SK-N-SH (cell line): ENCODE measurements around the gene CCDC88C. TPM values are rescaled to one million over a fixed set of nuclear protein-coding genes. Genes with fewer than 3 reads are reported as not detected.

Experiments
- CTCF ChIA-PET: fragments of 300-600, 350-600 bp; formaldehyde crosslinking; extraction: SDS; loops from one replicate; lab custom pipeline; 2021; lab: Yijun Ruan, JAX
- POLR2A ChIA-PET: fragments of 350-600 bp; sonication (Branson Sonifier 250); formaldehyde crosslinking; extraction: SDS; loops from one replicate; lab custom pipeline; 2020; ENCODE audit warnings: antibody characterized with exemption, inconsistent platforms; lab: Yijun Ruan, JAX
- DNase-seq: peaks from one replicate; pipeline ENCODE4 v3.0.0; 2012
- H2AFZ ChIP-seq: fragments of 200-600 bp; sonication (generic); 2 replicates; pipeline ENCODE4 v1.8.1; 2016; ENCODE audit warnings: antibody characterized with exemption, mild to moderate bottlenecking, low read depth
- H3F3A ChIP-seq: fragments of 200-600 bp; sonication (generic); replicated peaks from 2 replicates; pipeline ENCODE3; 2016; ENCODE audit warnings: antibody characterized with exemption, mild to moderate bottlenecking; ENCODE audit not compliant: insufficient read depth
- H3K27ac ChIP-seq, 2 experiments: fragments of 200-500 bp in 1 of 2; fragments of 200-600 bp in 1 of 2; sonication (Bioruptor generic) in 1 of 2; sonication (generic), shearing (Covaris generic) in 1 of 2; 2 replicates each; pipeline versions ENCODE4 v1.5.1 to v1.6.1; 2014 to 2016; ENCODE audit warnings: low read depth in 2 of 2, inconsistent platforms in 1 of 2, low read length in 1 of 2, mild to moderate bottlenecking in 1 of 2, mixed read lengths in 1 of 2
- H3K27me3 ChIP-seq: fragments of 200-600 bp; sonication (generic), shearing (Covaris generic); 2 replicates; pipeline ENCODE4 v1.6.1; 2016; ENCODE audit warnings: mixed run types; ENCODE audit not compliant: insufficient read depth
- H3K36me3 ChIP-seq, 2 experiments: fragments of 200-500 bp in 1 of 2; fragments of 200-600 bp in 1 of 2; sonication (Bioruptor generic) in 1 of 2; sonication (generic) in 1 of 2; replicated peaks in 1 of 2; 2 replicates each; pipeline versions ENCODE3 to v1.5.1; 2014 to 2016; ENCODE audit warnings: low read length in 1 of 2, mild to moderate bottlenecking in 1 of 2; ENCODE audit not compliant: insufficient read depth in 2 of 2, control insufficient read depth in 1 of 2
- H3K4me1 ChIP-seq, 2 experiments: fragments of 200-500 bp in 1 of 2; fragments of 200-600 bp in 1 of 2; sonication (Bioruptor generic) in 1 of 2; sonication (generic), shearing (Covaris generic) in 1 of 2; 2 replicates each; pipeline versions ENCODE4 v1.5.1 to v1.6.1; 2014 to 2016; ENCODE audit warnings: low read depth in 1 of 2, low read length in 1 of 2, mixed run types in 1 of 2; ENCODE audit not compliant: insufficient read depth in 2 of 2, control insufficient read depth in 1 of 2
- H3K4me2 ChIP-seq: fragments of 200-600 bp; sonication (generic), shearing (Covaris generic); 2 replicates; pipeline ENCODE4 v1.6.1; 2017; ENCODE audit warnings: mixed run types
- H3K4me3 ChIP-seq, 2 experiments: fragments of 200-500 bp in 1 of 2; fragments of 200-600 bp in 1 of 2; sonication (Bioruptor generic) in 1 of 2; sonication (generic), shearing (Covaris generic) in 1 of 2; 2 replicates each; pipeline versions ENCODE4 v1.5.1 to v1.8.1; 2014 to 2016; ENCODE audit warnings: low read depth in 2 of 2, inconsistent platforms in 1 of 2, low read length in 1 of 2, mild to moderate bottlenecking in 1 of 2, mixed read lengths in 1 of 2, moderate library complexity in 1 of 2
- H3K79me2 ChIP-seq: fragments of 200-600 bp; sonication (generic); 2 replicates; pipeline ENCODE4 v1.8.1; 2017; ENCODE audit warnings: mild to moderate bottlenecking; ENCODE audit not compliant: insufficient read depth
- H3K9ac ChIP-seq: fragments of 200-600 bp; sonication (generic); 2 replicates; pipeline ENCODE4 v1.6.1; 2017; ENCODE audit warnings: mixed run types
- H3K9me2 ChIP-seq: fragments of 200-600 bp; sonication (generic); 2 replicates; pipeline ENCODE4 v1.6.1; 2017; ENCODE audit warnings: mixed run types
- H3K9me3 ChIP-seq: fragments of 200-600 bp; sonication (generic); 2 replicates; pipeline ENCODE4 v1.6.1; 2017; ENCODE audit warnings: mixed run types, mild to moderate bottlenecking, moderate library complexity
- H4K20me1 ChIP-seq: fragments of 200-600 bp; sonication (generic); 2 replicates; pipeline ENCODE4 v1.6.1; 2017; ENCODE audit warnings: mild to moderate bottlenecking, mixed run types; ENCODE audit not compliant: insufficient read depth
- CHD2 ChIP-seq: fragments of 150-350 bp; IDR thresholded peaks from 2 replicates; pipeline ENCODE4 v1.6.1; 2018; ENCODE audit warnings: low read length; ENCODE audit not compliant: partially characterized antibody
- CTCF ChIP-seq: fragments of 200-600 bp; sonication (generic); IDR thresholded peaks from 2 replicates; pipeline ENCODE4 v1.6.1; 2017; ENCODE audit warnings: antibody characterized with exemption, mild to moderate bottlenecking, moderate library complexity
- ELF1 ChIP-seq: IDR thresholded peaks from 2 replicates; pipeline ENCODE4 v1.4.0; 2012
- EZH2phosphoT487 ChIP-seq: fragments of 200-600 bp; sonication (generic); IDR thresholded peaks from 2 replicates; pipeline ENCODE4 v1.6.1; 2017; ENCODE audit warnings: low read depth, mixed run types, mild to moderate bottlenecking, antibody characterized with exemption, moderate library complexity, borderline replicate concordance
- FOSL2 ChIP-seq: IDR thresholded peaks from 2 replicates; pipeline ENCODE4 v1.4.0; 2012; ENCODE audit warnings: low read depth, mild to moderate bottlenecking, moderate library complexity, borderline replicate concordance
- FOXJ3 ChIP-seq: sonication (generic); formaldehyde crosslinking; IDR thresholded peaks from 2 replicates; pipeline ENCODE4 v1.5.1; 2020; ENCODE audit warnings: mild to moderate bottlenecking, missing genetic modification reagents
- FOXM1 ChIP-seq: IDR thresholded peaks from 2 replicates; pipeline ENCODE4 v1.4.0; 2012; ENCODE audit warnings: low read depth, mild to moderate bottlenecking
- GABPA ChIP-seq: IDR thresholded peaks from 2 replicates; pipeline ENCODE4 v1.4.0; 2012; ENCODE audit warnings: low read depth, mild to moderate bottlenecking
- GATA2 ChIP-seq: sonication (generic); formaldehyde crosslinking; IDR thresholded peaks from 2 replicates; pipeline ENCODE4 v1.5.0; 2020; ENCODE audit warnings: mild to moderate bottlenecking, missing genetic modification reagents
- JUND ChIP-seq: IDR thresholded peaks from 2 replicates; pipeline ENCODE4 v1.4.0; 2012
- MAX ChIP-seq: IDR thresholded peaks from 2 replicates; pipeline ENCODE4 v1.4.0; 2012; ENCODE audit warnings: low read depth
- NFIC ChIP-seq: IDR thresholded peaks from 2 replicates; pipeline ENCODE4 v1.4.0; 2012; ENCODE audit warnings: borderline replicate concordance
- POLR2AphosphoS5 ChIP-seq: IDR thresholded peaks from 2 replicates; pipeline ENCODE4 v1.6.1; 2012; ENCODE audit warnings: low read depth, low read length
- RCOR1 ChIP-seq: fragments of 150-350 bp; IDR thresholded peaks from 2 replicates; pipeline ENCODE4 v1.6.1; 2017; ENCODE audit warnings: antibody characterized with exemption, low read length
- RFX5 ChIP-seq: IDR thresholded peaks from 2 replicates; pipeline ENCODE4 v1.6.1; 2012; ENCODE audit warnings: mild to moderate bottlenecking, improper control_type of control experiment, low read length
- RXRA ChIP-seq: IDR thresholded peaks from 2 replicates; pipeline ENCODE4 v1.4.0; 2012; ENCODE audit warnings: low read depth, mild to moderate bottlenecking, borderline replicate concordance
- SIN3A ChIP-seq: IDR thresholded peaks from 2 replicates; pipeline ENCODE4 v1.6.1; 2012; ENCODE audit warnings: low read depth, mild to moderate bottlenecking, low read length, moderate library complexity, borderline replicate concordance
- SMC3 ChIP-seq: IDR thresholded peaks from 2 replicates; pipeline ENCODE4 v1.6.1; 2012; ENCODE audit warnings: low read depth, low read length, improper control_type of control experiment
- TAF1 ChIP-seq: IDR thresholded peaks from 2 replicates; pipeline ENCODE4 v1.6.1; 2012; ENCODE audit warnings: low read depth, mild to moderate bottlenecking, low read length, moderate library complexity, borderline replicate concordance
- USF1 ChIP-seq: IDR thresholded peaks from 2 replicates; pipeline ENCODE4 v1.4.0; 2012; ENCODE audit warnings: low read depth, borderline replicate concordance
- USF2 ChIP-seq: fragments of 150-350 bp; IDR thresholded peaks from 2 replicates; pipeline ENCODE4 v1.6.1; 2017; ENCODE audit warnings: antibody characterized with exemption, low read length, low read depth, borderline replicate concordance
- YY1 ChIP-seq: IDR thresholded peaks from 2 replicates; pipeline ENCODE4 v1.4.0; 2012; ENCODE audit warnings: low read depth, mild to moderate bottlenecking
- ZBTB33 ChIP-seq: IDR thresholded peaks from 2 replicates; pipeline ENCODE4 v1.4.0; 2012; ENCODE audit warnings: low read depth, borderline replicate concordance
- WGBS: methylation state at CpG from one replicate; pipeline ENCODE4 v1.1.6; 2017; ENCODE audit warnings: low lambda C conversion rate; 5-methylcytosine and 5-hydroxymethylcytosine counted together
- polyA plus RNA-seq, 3 experiments: library from polyadenylated mRNA; depleted of rRNA; stranded (reverse); fragments of >200 nt; gene quantifications; 2 replicates each; pipeline ENCODE4 v1.2.3, GENCODE V29; 2012

CCDC88C gene
- polyA plus RNA-seq, 1 of the 3 experiments (the other 2 are of a cell fraction) = 0.39 TPM

- no peak for TF ChIP-seq YY1
- TF ChIP-seq SIN3A = no peak
- no peak for TF ChIP-seq FOXJ3 (CRISPR knock-in tag)
- TF ChIP-seq GATA2 (CRISPR knock-in tag) = no peak
- no peak for TF ChIP-seq JUND
- TF ChIP-seq FOSL2 = no peak
- TF ChIP-seq NFIC = no peak
- no peak for TF ChIP-seq RFX5
- TF ChIP-seq POLR2AphosphoS5 = no peak
- WGBS = 81% methylated on average over 3 of the region's 3 CpGs
- H3K9ac ChIP-seq = no peak overlapping the region
- H3F3A ChIP-seq = no peaks in the 10 kb centered on the region
- H3K9me2 ChIP-seq = no peaks in the 10 kb centered on the region
- no peaks in the 10 kb centered on the region for H3K9me3 ChIP-seq
- no peak overlapping the region for H3K4me3 ChIP-seq
- ChIA-PET POLR2A (no interaction called here), CTCF (interaction anchor here (0.6 kb wide), 1 partner anchor 399 kb away, joined by 3 read pairs; no protein-coding TSS in a partner anchor)
- H3K4me1 ChIP-seq = no peaks in the 10 kb centered on the region
- no peaks in the 10 kb centered on the region for H3K36me3 ChIP-seq
- no peak overlapping the region for H2AFZ ChIP-seq
- DNase-seq = no peak
- no peaks in the 10 kb centered on the region for H3K27me3 ChIP-seq
- H3K79me2 ChIP-seq = no peaks in the 10 kb centered on the region
- H3K27ac ChIP-seq = no peak overlapping the region
- H3K4me2 ChIP-seq = no peak overlapping the region
- H4K20me1 ChIP-seq = no peaks in the 10 kb centered on the region
These were observed 115.2 kb downstream of the CCDC88C start for GRCh38 chr14:91302391-91302790.

- Histone ChIP-seq H3K79me2 (no peaks in the 10 kb centered on the region), H2AFZ (no peak overlapping the region), H3K4me3 (no peak overlapping the region), H3K9me3 (no peaks in the 10 kb centered on the region), H4K20me1 (no peaks in the 10 kb centered on the region), H3K27me3 (no peaks in the 10 kb centered on the region), H3K9ac (no peak overlapping the region), H3K4me1 (no peaks in the 10 kb centered on the region), H3K36me3 (no peaks in the 10 kb centered on the region), H3K4me2 (no peak overlapping the region), H3K27ac (no peak overlapping the region), H3F3A (no peaks in the 10 kb centered on the region), H3K9me2 (no peaks in the 10 kb centered on the region)
- CTCF ChIA-PET = no interaction called here
- no peak for DNase-seq
- TF ChIP-seq YY1 (no peak), USF1 (no peak), ZBTB33 (no peak), GATA2 (CRISPR knock-in tag) (no peak), FOXJ3 (CRISPR knock-in tag) (no peak), POLR2AphosphoS5 (no peak), TAF1 (no peak), SMC3 (no peak), FOSL2 (no peak), RCOR1 (no peak), FOXM1 (no peak), EZH2phosphoT487 (no peak), RFX5 (no peak), GABPA (no peak), RXRA (no peak), USF2 (no peak), CHD2 (no peak), MAX (no peak), CTCF (no peak), ELF1 (no peak)
- POLR2A ChIA-PET = no interaction called here
- WGBS = 69% methylated on average over 4 of the region's 4 CpGs
These were observed 116.7 kb downstream of the CCDC88C start for GRCh38 chr14:91300957-91301356.
